HEK293 (cell line): Measurements from ENCODE around the gene DNASE2.
A peak's percentile ranks its signal among the peaks of the same experiment; 100 is the strongest.

Experiments
- CTCF ChIA-PET: fragments of 350-600 bp; formaldehyde crosslinking; extraction: SDS; loops from one replicate; lab custom pipeline; 2021; ENCODE audit warnings: antibody characterized with exemption; lab: Yijun Ruan, JAX
- POLR2A ChIA-PET: fragments of 300-600 bp; formaldehyde crosslinking; extraction: SDS; loops from one replicate; lab custom pipeline; 2020; ENCODE audit warnings: antibody characterized with exemption, inconsistent platforms; lab: Yijun Ruan, JAX
- H3K27ac ChIP-seq: fragments of 200-500 bp; sonication (Bioruptor generic); 2 replicates; pipeline ENCODE4 v1.5.1; 2014; ENCODE audit warnings: low read depth, low read length, control low read depth, inconsistent platforms; ENCODE audit errors: extremely low read depth
- H3K36me3 ChIP-seq, 2 experiments: fragments of 200-500 bp in 1 of 2; sonication (Bioruptor generic) in 1 of 2; 1 replicate in 1 of 2; 2 replicates in 1 of 2; pipeline ENCODE4 v1.5.1; 2014 to 2017; ENCODE audit warnings: inconsistent platforms in 2 of 2, low read length in 2 of 2; ENCODE audit not compliant: control insufficient read depth in 2 of 2, insufficient read depth in 1 of 2
- H3K4me1 ChIP-seq: fragments of 200-500 bp; sonication (Bioruptor generic); 2 replicates; pipeline ENCODE4 v1.5.1; 2014; ENCODE audit warnings: mild to moderate bottlenecking, low read length, inconsistent platforms; ENCODE audit not compliant: control insufficient read depth, insufficient read depth
- H3K4me3 ChIP-seq: 2 replicates; pipeline ENCODE4 v1.5.1; 2011; ENCODE audit warnings: low read depth, mild to moderate bottlenecking, control low read depth, low read length, moderate library complexity
- H3K9me3 ChIP-seq: fragments of 200-500 bp; sonication (Bioruptor generic); 2 replicates; pipeline ENCODE4 v1.5.1; 2014; ENCODE audit warnings: low read depth, low read length, inconsistent platforms; ENCODE audit not compliant: control insufficient read depth, insufficient read depth
- BCL11B ChIP-seq: fragments of 450-650 bp; formaldehyde crosslinking; IDR thresholded peaks from 2 replicates; pipeline ENCODE4 v1.5.1; 2016; ENCODE audit warnings: low read depth, missing biosample characterization, missing genetic modification characterization
- CTCF ChIP-seq: fragments of 450-650 bp; formaldehyde crosslinking; IDR thresholded peaks from 2 replicates; pipeline ENCODE4 v1.5.1; 2016; ENCODE audit warnings: missing biosample characterization, missing genetic modification characterization
- GLI2 ChIP-seq: fragments of 450-650 bp; formaldehyde crosslinking; IDR thresholded peaks from 2 replicates; pipeline ENCODE4; 2017; ENCODE audit warnings: missing biosample characterization, missing genetic modification characterization, low read depth, borderline replicate concordance
- KLF8 ChIP-seq: fragments of 450-650 bp; formaldehyde crosslinking; IDR thresholded peaks from 2 replicates; pipeline ENCODE4 v1.5.1; 2016; ENCODE audit warnings: missing biosample characterization, missing genetic modification characterization
- KLF9 ChIP-seq: fragments of 450-650 bp; formaldehyde crosslinking; IDR thresholded peaks from 2 replicates; pipeline ENCODE4 v1.5.1; 2016; ENCODE audit warnings: missing biosample characterization, missing genetic modification characterization, low read depth
- MEIS1 ChIP-seq: sonication (generic); formaldehyde crosslinking; IDR thresholded peaks from 2 replicates; pipeline ENCODE4 v1.8.1; 2022; ENCODE audit warnings: missing genetic modification reagents, mild to moderate bottlenecking, borderline replicate concordance
- PRDM10 ChIP-seq: fragments of 450-650 bp; formaldehyde crosslinking; IDR thresholded peaks from 2 replicates; pipeline ENCODE4 v1.5.1; 2016; ENCODE audit warnings: missing biosample characterization, missing genetic modification characterization
- RBAK ChIP-seq: fragments of 450-650 bp; formaldehyde crosslinking; IDR thresholded peaks from 2 replicates; pipeline ENCODE4 v1.5.1; 2016; ENCODE audit warnings: missing biosample characterization, missing genetic modification characterization
- SP3 ChIP-seq: fragments of 450-650 bp; formaldehyde crosslinking; IDR thresholded peaks from 2 replicates; pipeline ENCODE4 v1.5.1; 2016; ENCODE audit warnings: missing biosample characterization, missing genetic modification characterization
- TSHZ1 ChIP-seq: fragments of 450-650 bp; formaldehyde crosslinking; IDR thresholded peaks from 2 replicates; pipeline ENCODE4 v1.5.1; 2016; ENCODE audit warnings: missing biosample characterization, missing genetic modification characterization, borderline replicate concordance
- ZBTB6 ChIP-seq: fragments of 450-650 bp; formaldehyde crosslinking; IDR thresholded peaks from 2 replicates; pipeline ENCODE4 v1.5.1; 2017; ENCODE audit warnings: missing biosample characterization, missing genetic modification characterization
- ZBTB8A ChIP-seq: fragments of 450-650 bp; formaldehyde crosslinking; IDR thresholded peaks from 2 replicates; pipeline ENCODE4 v1.5.1; 2016; ENCODE audit warnings: missing biosample characterization, missing genetic modification characterization
- ZFHX2 ChIP-seq: fragments of 450-650 bp; formaldehyde crosslinking; conservative IDR thresholded peaks from 2 replicates; pipeline ENCODE4 v1.5.1; 2016; ENCODE audit warnings: missing biosample characterization, missing genetic modification characterization
- ZFP37 ChIP-seq: fragments of 450-650 bp; formaldehyde crosslinking; IDR thresholded peaks from 2 replicates; pipeline ENCODE4 v1.5.1; 2016; ENCODE audit warnings: missing biosample characterization, missing genetic modification characterization
- ZFP41 ChIP-seq: fragments of 450-650 bp; formaldehyde crosslinking; IDR thresholded peaks from 2 replicates; pipeline ENCODE4 v1.5.1; 2016; ENCODE audit warnings: missing biosample characterization, missing genetic modification characterization, borderline replicate concordance
- ZFP69B ChIP-seq: fragments of 450-650 bp; formaldehyde crosslinking; IDR thresholded peaks from 2 replicates; pipeline ENCODE4 v1.5.1; 2016; ENCODE audit warnings: missing biosample characterization, missing genetic modification characterization
- ZNF146 ChIP-seq: fragments of 450-650 bp; formaldehyde crosslinking; IDR thresholded peaks from 2 replicates; pipeline ENCODE4 v1.5.1; 2016; ENCODE audit warnings: missing biosample characterization, missing genetic modification characterization
- ZNF174 ChIP-seq: fragments of 450-650 bp; formaldehyde crosslinking; IDR thresholded peaks from 2 replicates; pipeline ENCODE4 v1.5.0; 2017; ENCODE audit warnings: missing biosample characterization, mild to moderate bottlenecking, missing genetic modification characterization
- ZNF175 ChIP-seq: fragments of 450-650 bp; formaldehyde crosslinking; IDR thresholded peaks from 2 replicates; pipeline ENCODE4 v1.5.1; 2016; ENCODE audit warnings: missing biosample characterization, missing genetic modification characterization
- ZNF423 ChIP-seq: fragments of 450-650 bp; formaldehyde crosslinking; IDR thresholded peaks from 2 replicates; pipeline ENCODE4 v1.5.1; 2016; ENCODE audit warnings: missing biosample characterization, missing genetic modification characterization
- ZNF639 ChIP-seq: fragments of 450-650 bp; formaldehyde crosslinking; IDR thresholded peaks from 2 replicates; pipeline ENCODE4 v1.5.1; 2016; ENCODE audit warnings: missing biosample characterization, missing genetic modification characterization
- ZNF677 ChIP-seq: fragments of 450-650 bp; IDR thresholded peaks from 2 replicates; pipeline ENCODE4 v1.5.0; 2018; ENCODE audit warnings: missing biosample characterization, mild to moderate bottlenecking, missing genetic modification characterization, moderate library complexity

Gene DNASE2

GRCh38 chr19:12873891-12874745, 7.1 kb downstream of the DNASE2 start (continued):
- TF ChIP-seq TSHZ1 (no peak), ZFP37 (tag by site-specific recombination) (no peak), RBAK (tag by site-specific recombination) (no peak), ZNF175 (tag by site-specific recombination) (no peak), CTCF (no peak), ZBTB8A (tag by site-specific recombination) (no peak)

GRCh38 chr19:12872941-12873890, 8.0 kb downstream of the DNASE2 start:
- H3K4me1 ChIP-seq: no peaks in the 10 kb centered on the region
- no peak overlapping the region for H3K27ac ChIP-seq
- no peaks in the 10 kb centered on the region for H3K9me3 ChIP-seq
- ChIA-PET CTCF (interaction anchor here (0.6 to 1.2 kb wide), 7 partner anchors 8 to 952 kb away, joined by 3 to 5 read pairs (median 4); partner anchors contain the start of gene DNASE2), POLR2A (interaction anchor here (0.6 to 2.7 kb wide), 5 partner anchors 8 to 60 kb away, joined by 3 to 21 read pairs (median 5); partner anchors contain the start of genes DNASE2, FARSA and GCDH)
- H3K4me3 ChIP-seq: no peak overlapping the region
- H3K36me3 ChIP-seq: peaks cover 0 to 37% of the 10 kb centered on the region in 2 experiments; a peak in 2 of 3 replicates
- TF ChIP-seq ZNF174 (tag by site-specific recombination): no peak
- no peak for TF ChIP-seq PRDM10 (tag by site-specific recombination)
- no peak for TF ChIP-seq BCL11B
- no peak for TF ChIP-seq ZNF677 (tag by site-specific recombination)
- no peak for TF ChIP-seq GLI2 (tag by site-specific recombination)
- no peak for TF ChIP-seq ZBTB6 (tag by site-specific recombination)
- TF ChIP-seq ZBTB8A (tag by site-specific recombination): no peak
- TF ChIP-seq MEIS1 (CRISPR knock-in tag): no peak
- no peak for TF ChIP-seq ZNF146
- TF ChIP-seq ZFP69B: no peak
- TF ChIP-seq ZFHX2 (tag by site-specific recombination): no peak
- TF ChIP-seq ZFP41 (tag by site-specific recombination): no peak
- peak; percentile 46; the same call in 1 of the 2 replicates for TF ChIP-seq KLF8
- TF ChIP-seq SP3 (tag by site-specific recombination): peak; percentile 74
- TF ChIP-seq KLF9 (tag by site-specific recombination): peak; percentile 47; the same call in 1 of the 2 replicates
- no peak for TF ChIP-seq ZNF639 (tag by site-specific recombination)
- TF ChIP-seq ZNF423 (tag by site-specific recombination): no peak
